HG02981 (cell line): Measurements from ENCODE around the gene NLGN4X.

Experiments used
- ATAC-seq: cut with Tn5 transposase; IDR thresholded peaks from one replicate; pipeline ENCODE4 v1.9.1; 2021; ENCODE audit warnings: mild to moderate bottlenecking, moderate library complexity; ENCODE audit not compliant: unreplicated experiment

Gene NLGN4X

DNA sequence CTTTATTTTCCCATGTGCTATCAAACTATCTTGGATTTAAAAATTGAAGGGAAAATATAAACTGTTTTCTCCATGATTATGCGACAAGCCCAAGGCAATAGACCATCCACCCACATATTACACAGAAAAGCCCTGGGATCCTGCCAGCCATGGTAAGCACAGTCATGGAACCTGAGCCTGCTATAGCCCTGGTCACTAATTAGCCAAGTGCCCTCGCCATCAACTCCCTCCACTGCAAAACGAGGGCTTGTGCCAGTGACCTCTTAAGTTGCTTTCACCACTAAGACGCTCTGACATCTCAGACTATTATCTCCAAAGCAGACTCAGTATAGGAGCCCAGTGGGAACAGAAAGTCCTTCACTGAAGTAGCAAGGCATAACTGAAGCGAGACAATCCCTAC lies 69.2 kb downstream of the NLGN4X start:
- ATAC-seq = no peak

DNA sequence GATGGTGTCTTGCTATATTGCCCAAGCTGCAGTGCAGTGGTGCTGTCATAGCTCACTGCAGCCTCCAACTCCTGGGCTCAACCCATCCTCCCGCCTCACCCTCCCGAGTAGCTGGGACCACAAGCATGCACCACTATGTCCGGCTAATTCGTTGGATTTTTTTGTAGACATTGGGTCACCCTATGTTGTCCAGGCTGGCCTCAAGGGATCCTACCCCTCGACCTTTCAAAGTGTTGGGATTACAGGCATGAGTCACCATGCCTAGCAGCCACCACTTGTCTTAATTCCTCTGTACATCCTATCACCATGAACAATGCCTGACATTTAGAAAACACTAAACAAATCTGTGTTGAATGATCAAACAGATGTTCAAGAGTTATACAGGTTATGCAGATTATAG lies 76.7 kb downstream of the NLGN4X start:
- ATAC-seq = no peak

DNA sequence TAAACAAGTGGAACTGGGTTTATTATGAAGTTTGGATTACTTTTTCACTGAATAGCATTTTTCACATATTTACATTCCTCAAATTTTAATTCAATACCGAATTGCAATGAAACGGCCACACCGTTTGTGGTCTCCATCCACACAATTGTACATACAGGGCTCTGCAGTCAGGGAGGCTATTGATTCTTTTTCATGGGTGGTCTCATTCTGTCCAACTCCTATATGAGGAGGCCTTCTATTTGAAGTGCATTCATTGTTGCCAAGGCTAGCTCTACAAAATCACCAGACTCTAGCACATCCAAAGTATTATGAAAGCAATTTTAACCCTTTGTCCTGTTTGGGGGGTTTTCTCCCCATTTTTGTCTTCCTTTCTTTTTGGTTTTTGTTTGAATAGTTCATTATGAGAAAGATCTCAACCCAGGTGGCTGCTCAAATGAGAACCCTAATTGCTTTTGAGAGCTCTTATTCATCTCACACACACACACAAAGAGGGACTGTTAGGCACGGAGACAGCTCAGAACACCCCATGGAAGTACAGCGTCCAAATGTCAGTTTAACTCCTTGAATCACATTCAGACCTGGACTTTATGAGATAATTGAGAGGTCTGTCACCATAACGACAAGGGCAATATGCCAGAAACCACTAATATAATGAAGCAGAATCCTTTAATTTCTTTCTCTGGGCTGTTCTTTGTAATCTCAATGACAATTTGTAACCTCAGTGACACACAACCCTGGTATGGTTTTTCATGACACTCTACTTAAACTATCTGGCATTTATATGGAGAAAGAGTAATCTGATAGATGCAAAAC lies 79.4 kb downstream of the NLGN4X start:
- ATAC-seq = no peak

DNA sequence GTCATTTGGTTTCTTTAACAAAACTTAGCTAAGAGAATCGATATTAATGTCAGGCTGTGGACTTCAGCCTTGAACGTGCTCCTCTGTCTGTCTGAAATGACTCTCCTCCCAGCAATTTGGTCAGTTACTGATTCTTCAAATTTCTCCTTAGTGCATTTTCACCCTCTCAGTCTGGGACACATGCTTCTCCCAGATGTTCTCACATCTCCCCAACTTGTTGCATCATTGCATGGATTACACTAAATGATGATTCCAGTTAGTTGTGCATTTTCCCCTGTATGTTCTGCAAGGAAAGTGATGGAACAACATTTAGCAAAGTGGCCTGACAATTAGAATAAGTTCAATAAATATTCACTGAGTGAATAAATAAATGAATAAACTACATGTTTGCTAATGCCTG lies 94.4 kb downstream of the NLGN4X start:
- no peak for ATAC-seq

DNA sequence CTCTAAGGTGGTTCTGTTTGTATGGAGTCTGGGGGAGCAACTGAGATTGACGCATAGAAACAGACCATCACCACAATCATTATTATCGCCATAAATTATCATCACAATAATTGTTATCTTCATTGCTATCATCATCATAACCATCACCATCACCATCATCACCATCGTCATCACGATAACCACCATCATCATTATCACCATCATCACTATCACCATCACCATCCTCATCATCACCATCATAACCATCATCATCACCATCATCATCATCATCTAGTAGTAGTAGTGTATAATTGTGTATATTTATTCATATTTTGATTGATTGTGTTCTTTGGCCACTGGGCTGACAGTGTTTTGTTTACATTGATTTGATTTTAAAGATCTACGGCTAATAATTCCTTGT lies 95.7 kb downstream of the NLGN4X start:
- ATAC-seq = no peak

DNA sequence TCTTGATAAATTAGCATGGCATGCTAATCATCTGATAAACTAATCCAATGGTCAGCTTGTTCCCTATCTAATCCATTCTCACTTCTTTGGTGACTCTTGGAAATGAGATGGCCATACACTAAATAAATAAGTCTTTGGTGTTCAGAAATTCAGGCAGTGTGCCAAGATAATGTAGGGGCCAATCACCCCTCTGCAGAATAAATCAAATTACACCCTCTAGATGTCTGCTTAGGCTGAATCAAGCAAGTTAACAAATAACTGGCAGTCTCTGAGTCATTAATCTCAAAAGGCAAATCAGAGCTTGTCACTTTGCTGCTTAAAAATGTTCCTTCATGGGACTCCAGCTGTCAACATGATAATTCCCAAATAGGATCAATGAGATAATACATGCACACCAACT lies 97.4 kb downstream of the NLGN4X start:
- no peak for ATAC-seq

DNA sequence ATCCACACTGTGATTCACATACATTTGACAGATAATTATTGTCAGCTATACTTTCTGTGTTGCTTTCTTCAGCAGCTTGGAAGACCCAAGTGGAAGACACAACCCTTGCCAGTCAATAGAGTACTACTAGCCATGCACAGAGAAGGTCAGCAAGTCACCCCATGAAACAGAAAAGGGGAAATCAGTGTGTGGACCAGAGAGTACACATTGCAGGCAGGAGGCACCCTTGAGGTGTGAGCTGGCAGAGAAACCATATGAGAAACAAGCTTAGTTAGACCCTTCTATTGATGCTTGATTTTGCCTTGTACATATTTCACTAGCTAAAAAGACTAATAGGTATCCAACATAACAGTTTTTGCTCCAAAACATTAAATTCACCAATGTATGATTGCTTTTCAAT lies 99.5 kb downstream of the NLGN4X start:
- no peak for ATAC-seq

DNA sequence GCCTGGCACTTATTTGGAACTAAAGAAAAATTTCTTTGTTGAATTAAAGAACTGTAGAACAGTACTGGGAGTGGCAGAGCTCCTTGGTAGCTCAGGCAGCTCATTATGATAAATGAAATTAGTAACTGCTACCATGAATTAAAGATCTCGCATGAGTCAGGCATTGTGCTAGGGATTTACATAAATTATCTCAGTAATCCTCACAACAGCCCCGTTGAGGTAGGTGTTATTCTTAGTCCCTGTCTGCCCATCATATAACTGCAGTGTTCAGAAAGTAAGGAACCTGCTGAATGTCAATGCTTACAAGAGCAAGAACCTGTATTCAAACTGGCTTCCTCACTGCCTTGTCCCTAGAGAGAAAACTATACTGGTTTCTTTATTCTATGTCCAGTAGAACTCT lies 108.3 kb downstream of the NLGN4X start:
- ATAC-seq = no peak

DNA sequence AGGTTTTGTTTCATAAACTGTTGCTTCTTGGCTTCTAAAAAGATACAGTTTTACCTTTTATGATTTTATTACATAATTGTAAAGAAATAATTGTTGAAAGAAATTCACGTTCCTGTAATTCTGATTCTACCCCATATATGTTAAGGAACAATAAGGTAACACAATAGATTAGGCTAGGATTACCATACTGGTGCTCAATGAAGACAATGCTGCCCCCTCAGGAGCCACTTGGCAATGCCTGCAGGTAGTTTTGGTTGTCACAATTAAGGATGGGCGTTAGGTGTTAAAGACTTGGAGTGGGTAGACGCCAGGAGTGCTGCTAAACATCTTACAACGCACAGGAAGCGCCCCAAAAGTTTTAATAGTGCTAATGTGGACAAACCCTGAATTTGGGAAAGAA lies 133.2 kb downstream of the NLGN4X start:
- no peak for ATAC-seq

DNA sequence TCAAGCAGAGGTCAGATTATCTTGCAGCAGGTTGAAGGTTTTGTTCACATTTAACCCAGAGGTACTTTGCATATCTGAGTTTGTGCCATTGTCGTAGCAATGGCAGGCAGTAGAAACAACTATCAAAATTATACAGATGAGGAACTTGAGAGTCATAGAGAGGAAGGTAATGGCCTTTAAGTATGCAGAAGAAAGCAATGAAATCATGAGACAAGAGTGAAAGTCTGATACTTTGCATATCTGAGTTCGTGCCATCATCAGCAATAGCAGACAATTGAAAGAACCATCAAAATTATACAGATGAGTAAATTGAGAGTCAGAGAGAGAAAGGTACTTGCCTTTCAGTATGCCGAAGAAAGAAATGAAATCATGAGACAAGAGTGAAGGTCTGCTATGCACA lies 154.1 kb downstream of the NLGN4X start:
- no peak for ATAC-seq

DNA sequence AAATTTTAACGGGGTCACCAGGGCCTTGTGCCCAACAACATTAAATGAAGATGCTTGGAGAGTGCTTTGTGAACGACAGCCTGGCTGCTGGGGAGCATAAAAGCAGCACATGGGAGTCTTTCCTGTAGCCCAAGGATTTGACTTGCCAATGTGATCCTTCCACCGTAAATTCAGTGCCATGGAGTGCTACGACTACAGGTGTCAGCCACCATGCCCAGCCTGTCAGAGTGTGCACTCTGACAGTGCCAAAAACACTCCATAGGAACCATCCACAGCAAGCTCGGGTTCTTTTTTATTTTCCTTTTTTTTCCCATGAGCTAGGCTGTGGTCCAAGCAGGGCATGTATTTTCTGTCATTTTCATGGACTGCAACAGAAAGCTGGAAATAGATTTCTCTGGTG lies 156.9 kb downstream of the NLGN4X start:
- ATAC-seq = no peak

DNA sequence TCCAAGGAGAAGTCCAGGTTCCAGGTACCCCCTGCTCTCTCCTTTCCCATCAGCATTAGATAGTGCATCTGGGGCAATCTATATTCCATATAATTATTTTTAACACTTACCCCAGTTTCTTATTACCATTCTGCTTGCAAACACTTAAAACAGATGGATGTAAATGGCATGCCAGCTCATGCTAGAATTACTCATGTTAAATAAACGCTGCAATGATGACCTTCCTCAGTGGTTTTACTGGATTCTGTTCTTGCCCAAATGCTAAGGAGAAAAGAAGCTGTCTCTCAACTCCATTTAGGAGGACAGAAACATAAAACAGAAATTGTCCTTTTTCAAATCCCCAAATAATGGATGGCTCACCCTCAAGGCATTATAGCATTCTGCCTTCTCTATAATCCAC lies 161.1 kb downstream of the NLGN4X start:
- ATAC-seq = no peak

DNA sequence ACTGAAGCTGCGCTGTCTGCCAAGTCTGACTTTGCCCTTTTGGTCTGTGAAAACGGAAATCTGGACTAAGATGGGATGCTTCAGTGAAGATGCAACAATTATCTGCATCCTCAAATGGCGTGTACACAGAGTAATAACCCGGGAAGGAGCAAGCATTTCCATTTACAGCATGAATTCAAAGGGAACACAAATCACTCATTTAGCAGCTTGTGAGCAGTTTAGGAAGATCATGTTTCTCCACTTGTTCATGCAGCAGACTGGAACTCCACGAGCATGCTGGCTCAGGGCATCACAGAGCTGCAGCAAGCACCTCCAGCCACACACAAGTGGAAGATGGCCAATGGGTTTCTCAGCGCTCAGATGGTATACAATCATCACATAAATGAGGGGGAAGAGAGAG lies 175.5 kb downstream of the NLGN4X start:
- ATAC-seq = no peak

DNA sequence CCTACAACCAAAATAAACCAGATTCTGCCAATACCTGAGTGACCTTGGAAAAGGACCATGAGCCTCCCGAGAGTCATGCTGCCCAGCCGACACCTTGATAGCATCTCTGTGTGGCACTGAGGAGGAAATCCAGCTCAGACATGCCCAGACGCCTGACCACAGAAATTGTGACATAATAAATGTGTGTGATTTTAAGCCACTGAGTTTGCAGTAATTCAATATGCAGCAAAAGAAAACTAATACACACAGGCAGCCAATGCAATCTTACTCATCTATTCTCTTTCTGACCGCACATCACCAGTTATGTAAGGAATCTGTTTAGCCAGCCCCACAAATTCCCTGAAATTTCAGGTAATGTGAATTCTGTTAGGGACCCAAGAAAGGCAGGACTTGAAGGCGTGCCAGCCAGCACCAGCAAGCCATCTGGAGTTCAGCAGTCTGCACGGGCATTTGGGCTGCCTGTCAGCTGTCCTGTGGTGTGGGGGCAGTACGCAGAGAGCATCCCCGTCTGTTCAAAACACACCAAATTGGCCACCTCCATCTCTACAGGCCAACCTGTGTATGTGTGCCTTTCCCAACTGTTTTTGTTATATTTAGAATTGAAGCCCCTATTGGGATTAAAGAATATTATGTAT lies 176.4 kb downstream of the NLGN4X start:
- no peak for ATAC-seq

DNA sequence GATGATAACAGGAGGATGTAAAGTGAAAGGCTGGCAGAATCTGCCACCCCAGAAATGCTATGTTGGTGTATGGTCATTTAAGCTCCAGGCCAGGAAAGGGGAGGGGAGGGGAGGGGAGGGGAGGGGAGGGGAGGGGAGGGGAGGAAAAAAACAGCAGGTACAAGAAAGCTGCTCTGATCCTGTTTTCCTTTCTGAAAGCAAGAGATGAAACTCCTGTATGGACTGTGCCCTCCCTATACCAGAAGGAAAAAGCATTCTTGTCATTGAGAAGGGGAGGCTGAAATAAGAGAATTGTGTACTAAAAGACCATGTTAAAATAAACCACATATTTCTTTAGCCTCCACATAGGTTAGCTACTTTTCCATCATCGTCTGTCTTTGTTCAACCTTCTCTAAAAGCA lies 179.5 kb downstream of the NLGN4X start:
- ATAC-seq = no peak

DNA sequence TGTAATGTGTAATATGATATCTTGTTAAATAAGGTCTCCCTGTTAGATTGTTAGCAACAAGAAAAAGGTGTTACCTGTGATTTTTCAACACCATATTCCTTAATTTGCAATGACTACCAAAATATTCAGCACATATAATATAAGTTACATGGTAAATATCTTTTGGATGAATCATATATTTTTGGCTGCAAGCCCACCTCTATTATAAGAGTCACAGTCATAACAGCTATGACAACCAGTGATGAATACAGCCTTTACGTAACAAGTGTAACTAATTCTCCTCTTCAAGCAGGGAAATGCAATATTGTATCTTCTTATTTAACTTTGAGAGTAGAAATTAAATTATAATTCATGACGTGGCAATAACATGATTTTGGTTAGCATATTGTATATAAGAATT lies 187.0 kb downstream of the NLGN4X start:
- no peak for ATAC-seq

DNA sequence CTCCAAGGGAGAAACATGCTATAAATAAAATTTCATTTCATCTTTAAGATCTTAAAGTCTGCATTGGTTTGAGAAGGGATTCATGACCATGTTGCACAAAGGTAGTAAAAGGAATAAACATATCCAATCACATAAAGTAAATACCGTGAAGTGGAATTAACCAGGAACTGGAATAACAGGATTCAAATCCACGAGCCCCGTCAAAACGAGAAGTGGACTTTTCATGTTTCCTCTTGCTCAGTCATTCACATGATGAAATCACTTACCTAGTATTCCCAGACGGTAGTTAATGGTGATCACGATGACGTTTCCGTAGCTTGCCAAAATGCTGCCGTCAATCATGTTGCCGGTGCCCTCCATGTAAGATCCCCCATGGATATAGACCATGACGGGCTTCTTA lies 199.7 kb downstream of the NLGN4X start:
- no peak for ATAC-seq

DNA sequence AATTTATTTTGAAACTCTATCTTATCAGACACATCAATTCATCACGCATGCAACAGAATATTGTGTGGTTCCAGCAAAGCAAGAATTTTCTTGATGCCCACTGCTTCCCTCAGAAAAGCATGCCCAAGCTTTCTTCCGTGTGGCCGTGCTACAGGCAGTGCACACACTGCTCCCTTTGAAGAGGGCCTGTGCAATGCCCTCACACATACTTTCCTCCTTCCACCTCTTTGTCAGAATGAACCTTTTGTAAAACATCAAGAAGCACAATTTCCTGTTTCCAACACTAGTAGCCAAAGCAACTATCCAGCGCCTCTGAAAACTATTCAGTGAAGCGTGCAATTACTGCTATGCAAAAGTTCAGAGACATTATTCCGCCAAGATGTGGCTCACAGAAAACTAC lies 201.7 kb downstream of the NLGN4X start:
- ATAC-seq = no peak

DNA sequence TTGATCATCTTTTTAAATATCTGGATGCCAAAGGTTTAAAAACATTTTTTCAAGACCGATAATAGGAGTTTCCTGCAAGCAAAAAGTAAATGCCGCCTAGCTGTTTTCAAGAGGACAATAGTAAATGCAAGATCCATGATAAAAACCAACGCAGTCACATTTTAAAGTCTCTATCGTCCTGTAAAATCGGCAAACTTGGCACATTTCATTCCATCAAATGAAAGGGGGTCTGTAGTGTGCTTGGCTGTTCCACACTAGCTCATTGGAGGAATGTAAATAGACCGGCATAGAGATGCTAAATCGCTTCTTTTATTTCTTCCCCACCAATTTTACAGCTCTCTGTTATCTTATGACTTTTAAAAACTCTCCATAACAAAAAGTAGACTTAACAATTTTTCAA lies 202.2 kb downstream of the NLGN4X start:
- no peak for ATAC-seq

DNA sequence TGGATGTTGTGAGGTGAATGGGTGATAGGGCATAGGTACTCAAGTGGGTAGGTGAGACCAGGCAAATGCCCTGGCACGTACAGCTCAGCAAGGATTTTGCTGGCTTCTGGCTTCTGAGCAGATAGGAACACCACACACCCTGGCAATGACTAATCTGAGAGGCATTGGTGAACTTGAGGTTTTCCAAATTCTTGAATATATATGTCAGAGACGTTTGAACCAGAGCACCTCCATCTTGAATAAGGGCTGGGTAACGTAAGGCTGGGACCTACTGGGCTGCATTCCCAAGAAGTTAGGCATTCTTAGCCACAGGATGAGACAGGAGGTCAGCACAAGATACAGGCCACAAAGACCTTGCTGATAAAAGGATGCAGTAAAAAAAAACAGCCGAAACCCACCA lies 204.5 kb downstream of the NLGN4X start:
- no peak for ATAC-seq

DNA sequence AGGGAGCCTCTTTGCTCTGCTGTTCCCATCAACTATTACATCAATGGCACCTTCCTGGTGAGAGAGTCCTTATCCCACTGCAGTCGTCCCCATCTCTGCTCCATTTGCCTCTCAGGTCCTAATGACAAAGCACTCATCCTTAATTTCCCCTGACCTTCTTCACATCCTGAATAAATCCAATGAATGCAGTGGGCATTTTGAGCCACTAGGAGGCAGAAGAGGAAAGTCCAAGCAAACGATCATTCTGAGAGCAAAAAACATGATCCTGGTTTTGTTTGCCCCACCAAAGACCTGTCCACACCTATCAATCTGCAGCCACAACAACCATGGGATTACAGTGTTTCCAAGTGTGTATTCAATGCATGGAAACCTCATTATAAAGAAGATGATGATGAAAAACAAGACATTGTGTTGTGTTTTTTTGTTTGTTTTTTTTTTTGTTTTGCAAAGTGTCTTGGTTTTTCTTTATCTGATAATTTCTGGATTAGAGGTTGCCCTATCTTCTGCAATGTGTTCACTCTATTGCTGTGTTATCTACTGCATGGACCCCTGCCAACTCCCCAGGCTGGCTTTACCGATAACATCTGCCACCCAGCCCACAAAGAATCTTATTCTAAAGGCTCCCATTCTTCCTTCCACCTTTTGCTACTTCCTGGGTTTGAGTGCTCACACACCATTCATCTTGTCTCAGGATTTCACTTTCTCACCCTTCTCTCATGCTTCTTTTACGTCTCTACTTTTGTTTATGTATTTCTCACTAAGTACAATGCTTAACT lies 207.2 kb downstream of the NLGN4X start:
- ATAC-seq = no peak

DNA sequence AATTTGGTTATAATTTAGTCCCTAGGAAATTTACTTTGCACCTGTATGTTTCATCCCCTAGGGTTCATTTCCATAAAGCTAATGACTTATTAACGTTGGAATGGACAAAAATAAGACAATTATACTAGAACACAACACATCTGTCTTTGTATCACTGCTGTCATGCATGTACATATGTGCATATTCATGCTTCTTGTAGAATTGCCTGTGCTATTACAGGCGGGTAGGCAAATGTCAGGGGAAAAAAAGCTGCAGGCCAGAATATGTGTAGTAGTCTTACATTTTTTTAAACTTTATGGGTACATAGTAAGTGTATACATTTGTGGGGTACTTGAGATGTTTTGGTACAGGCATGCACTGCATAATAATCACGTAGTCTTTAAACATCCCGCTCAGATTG lies 209.6 kb downstream of the NLGN4X start:
- no peak for ATAC-seq
